Small intestine (tissue), 7 donors: ENCODE data around the gene UNC13B. TPM values are rescaled to one million over a fixed set of nuclear protein-coding genes. Genes with fewer than 3 reads are reported as not detected.

Experiments used
- DNase-seq, 2 donors: peaks; one replicate each; pipeline versions ENCODE4 v3.0.0 to v3.0.0-alpha.2; 2013
- FAIRE-seq: peaks from 2 replicates; lab custom pipeline; 2012; peaks lifted over from hg19 to GRCh38; lab: Jason Lieb, UNC
- H3K27ac ChIP-seq, 3 donors: one replicate each; pipeline ENCODE4 v1.5.1; 2013; ENCODE audit warnings: low read length in 2 of 3, mild to moderate bottlenecking in 2 of 3, control low read depth in 1 of 3, inconsistent platforms in 1 of 3, low read depth in 1 of 3, moderate library complexity in 1 of 3
- H3K27me3 ChIP-seq, 3 donors: one replicate each; pipeline ENCODE4 v1.6.1; 2013; ENCODE audit warnings: low read length in 3 of 3, inconsistent platforms in 1 of 3; ENCODE audit not compliant: control insufficient read depth in 3 of 3, insufficient read depth in 3 of 3
- H3K36me3 ChIP-seq, 3 donors: one replicate each; pipeline ENCODE4 v1.6.1; 2013; ENCODE audit warnings: low read length in 3 of 3, inconsistent platforms in 1 of 3, low read depth in 1 of 3, mild to moderate bottlenecking in 1 of 3, moderate library complexity in 1 of 3; ENCODE audit not compliant: control insufficient read depth in 3 of 3, insufficient read depth in 2 of 3
- H3K4me1 ChIP-seq, 3 donors: one replicate each; pipeline ENCODE4 v1.6.1; 2013; ENCODE audit warnings: low read length in 2 of 3, inconsistent platforms in 1 of 3, low read depth in 1 of 3, mild to moderate bottlenecking in 1 of 3, moderate library complexity in 1 of 3; ENCODE audit not compliant: control insufficient read depth in 3 of 3, insufficient read depth in 2 of 3
- H3K4me3 ChIP-seq, 3 donors: one replicate each; pipeline ENCODE4 v1.5.1; 2013; ENCODE audit warnings: low read length in 3 of 3, control low read depth in 1 of 3, inconsistent platforms in 1 of 3, low read depth in 1 of 3, mild to moderate bottlenecking in 1 of 3, moderate library complexity in 1 of 3
- H3K9me3 ChIP-seq, 2 donors: one replicate each; pipeline ENCODE4 v1.6.1; 2013; ENCODE audit warnings: low read depth in 1 of 2, low read length in 1 of 2; ENCODE audit not compliant: control insufficient read depth in 2 of 2, insufficient read depth in 1 of 2
- WGBS, 3 donors: extraction: QIAGEN DNeasy Blood & Tissue Kit; methylation state at CpG; one replicate each; pipeline ENCODE4 v1.1.7; 2013; 5-methylcytosine and 5-hydroxymethylcytosine counted together
- polyA plus RNA-seq, 4 donors: library from polyadenylated mRNA; stranded (reverse) in 3 of 4; unstranded in 1 of 4; fragments of 200-250 nt in 3 of 4; fragments of 120-200 nt in 1 of 4; gene quantifications; one replicate each; pipeline versions ENCODE4 v1.2.1 to v1.2.3, GENCODE V29; 2013
- donor health status: healthy with polysubstance abuse.
- donor health status: control.
- donor health status: control.
- donor health status: Bipolar disorder and iron deficiency.
- donor health status: healthy.

The UNC13B gene
- polyA plus RNA-seq, 4 donors = 11.3 to 23.6 (median 14.4) TPM

DNA sequence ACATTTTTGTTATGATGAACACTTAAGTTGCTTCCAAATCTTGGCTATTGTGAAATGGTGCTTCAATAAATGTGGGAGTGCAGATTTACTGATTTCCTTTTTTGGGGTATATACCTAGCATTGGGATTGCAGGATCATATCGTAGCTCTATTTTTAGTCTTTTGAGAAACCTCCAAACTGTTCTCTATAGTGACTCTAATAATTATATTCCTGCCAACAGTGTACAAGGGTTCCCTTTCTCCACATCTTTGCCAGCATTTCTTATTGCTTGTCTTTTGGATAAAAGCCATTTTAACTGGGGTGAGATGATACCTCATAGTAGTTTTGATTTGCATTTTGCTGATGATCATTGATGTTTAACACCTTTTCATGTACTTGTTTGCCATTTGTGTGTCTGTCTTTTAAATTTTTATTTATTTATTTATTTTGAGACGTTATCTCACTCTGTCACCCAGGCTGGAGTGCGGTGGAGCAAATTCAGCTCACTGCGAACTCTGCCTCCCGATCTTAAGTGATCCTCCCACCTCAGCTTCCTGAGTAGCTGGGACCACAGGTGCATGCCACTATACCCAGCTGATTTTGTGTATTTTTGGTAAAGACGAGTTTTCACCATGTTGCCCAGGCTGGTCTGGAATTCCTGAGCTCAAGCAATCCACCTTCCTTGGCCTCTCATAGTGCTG, 59.0 kb downstream of the UNC13B start:
- WGBS, 3 donors = 91 to 96% (median 93%) methylated on average over 6 of the region's 6 CpGs

DNA sequence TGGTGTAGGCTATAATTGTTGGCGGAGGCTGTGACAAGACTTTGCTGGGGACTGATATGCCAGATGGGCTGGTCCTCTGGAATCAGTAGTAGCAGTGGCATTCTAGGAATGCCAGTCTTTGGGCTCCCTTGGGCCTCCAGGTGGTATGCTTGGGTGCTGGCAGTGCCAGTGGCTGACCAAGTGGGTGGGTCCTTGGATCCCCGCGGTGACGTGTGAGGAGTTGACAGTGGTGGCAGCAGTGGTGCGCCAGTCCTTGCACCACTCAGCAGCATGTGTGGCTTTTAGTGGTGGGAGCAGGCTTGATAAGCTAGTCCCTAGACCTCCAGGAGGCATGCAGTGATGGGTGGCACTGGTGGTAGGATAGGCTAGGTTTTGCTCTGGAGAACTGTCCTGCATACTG, 63.9 kb downstream of the UNC13B start:
- peaks cover 0 to 5% of the 10 kb centered on the region in 2 donors for H3K9me3 ChIP-seq
- 97 to 100% (median 99%) methylated on average over 5 of the region's 5 CpGs for WGBS, 3 donors
- peaks cover 0 to 8% (median 3%) of the 10 kb centered on the region in 3 donors for H3K4me1 ChIP-seq
- no peaks in the 10 kb centered on the region for H3K36me3 ChIP-seq
- H3K27me3 ChIP-seq = no peaks in the 10 kb centered on the region
- FAIRE-seq (no peak), DNase-seq (no peak)
- no peak overlapping the region for H3K27ac ChIP-seq
- H3K4me3 ChIP-seq = no peak overlapping the region

More for the DNA sequence above, 59.0 kb downstream of the UNC13B start:
- no peaks in the 10 kb centered on the region for H3K27me3 ChIP-seq
- FAIRE-seq = no peak
- peaks cover 0 to 5% of the 10 kb centered on the region in 2 donors for H3K9me3 ChIP-seq
- no peak overlapping the region for H3K4me3 ChIP-seq
- H3K4me1 ChIP-seq = no peaks in the 10 kb centered on the region
- no peak overlapping the region for H3K27ac ChIP-seq
- no peaks in the 10 kb centered on the region for H3K36me3 ChIP-seq
- DNase-seq = no peak

- FAIRE-seq (no peak), DNase-seq (no peak)
- Histone ChIP-seq H3K9me3 (peaks cover 0 to 2% of the 10 kb centered on the region in 2 donors), H3K27me3 (no peaks in the 10 kb centered on the region), H3K36me3 (no peaks in the 10 kb centered on the region), H3K4me3 (no peak overlapping the region), H3K4me1 (peaks cover 0 to 8% (median 3%) of the 10 kb centered on the region in 3 donors), H3K27ac (no peak overlapping the region)
- WGBS, 3 donors = 68 to 80% (median 77%) methylated on average over 3 of the region's 3 CpGs
Observed at GRCh38 chr9:35226651-35227050, 64.8 kb downstream of the UNC13B start.

GRCh38 chr9:35227284-35227683, 65.5 kb downstream of the UNC13B start:
- H3K27ac ChIP-seq = peak overlapping the region in 1 of 3 donors; percentile 21
- WGBS, 3 donors = 28 to 59% (median 47%) methylated on average over 3 of the region's 3 CpGs
- H3K4me1 ChIP-seq = peaks cover 0 to 8% (median 3%) of the 10 kb centered on the region in 3 donors
- no peaks in the 10 kb centered on the region for H3K27me3 ChIP-seq
- peaks cover 0 to 2% of the 10 kb centered on the region in 2 donors for H3K9me3 ChIP-seq
- H3K4me3 ChIP-seq = no peak overlapping the region
- no peak for FAIRE-seq
- no peaks in the 10 kb centered on the region for H3K36me3 ChIP-seq
- peak; percentile 25 to 41 for DNase-seq

DNA sequence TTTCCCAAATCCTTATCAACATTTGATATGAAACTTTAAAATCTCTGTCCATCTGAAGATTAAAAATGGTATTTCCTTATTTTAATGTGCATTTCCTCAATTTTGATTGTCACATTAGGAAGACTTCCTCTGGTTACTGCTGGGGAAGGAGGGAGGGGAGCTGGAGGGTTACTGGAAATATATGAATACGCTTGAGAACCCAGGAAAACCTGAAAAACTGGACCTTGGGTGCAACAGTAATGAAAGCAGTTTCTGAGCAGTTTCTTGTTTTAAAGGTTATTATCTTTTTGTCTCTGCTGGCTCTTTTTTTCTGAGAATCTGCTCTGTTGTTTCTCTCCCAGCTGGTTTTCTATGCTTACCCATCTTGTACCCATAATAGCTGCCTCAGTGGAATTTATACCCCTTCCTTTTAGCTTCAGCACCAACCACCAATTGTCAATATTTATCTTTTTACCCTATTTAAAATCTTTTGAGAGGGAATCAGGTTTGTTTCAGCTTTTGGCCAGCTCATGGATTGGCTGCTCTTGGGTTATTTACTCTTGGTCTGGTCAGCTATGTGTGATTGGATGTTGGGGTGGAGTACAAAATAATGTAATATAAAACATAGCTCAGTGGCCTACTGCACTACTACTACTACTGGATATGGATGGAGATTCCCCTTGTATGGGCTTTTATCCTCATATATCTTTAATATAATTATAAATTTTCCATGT, 67.4 kb downstream of the UNC13B start:
- peaks cover 0 to 8% (median 3%) of the 10 kb centered on the region in 3 donors for H3K4me1 ChIP-seq
- no peak overlapping the region for H3K4me3 ChIP-seq
- no peak overlapping the region for H3K27ac ChIP-seq
- DNase-seq = peak in 1 of 2 donors; percentile 34
- no peaks in the 10 kb centered on the region for H3K27me3 ChIP-seq
- H3K9me3 ChIP-seq = no peaks in the 10 kb centered on the region
- WGBS, 3 donors = 46 to 56% (median 55%) methylated on average over 1 of the region's 1 CpG
- no peaks in the 10 kb centered on the region for H3K36me3 ChIP-seq
- no peak for FAIRE-seq

DNA sequence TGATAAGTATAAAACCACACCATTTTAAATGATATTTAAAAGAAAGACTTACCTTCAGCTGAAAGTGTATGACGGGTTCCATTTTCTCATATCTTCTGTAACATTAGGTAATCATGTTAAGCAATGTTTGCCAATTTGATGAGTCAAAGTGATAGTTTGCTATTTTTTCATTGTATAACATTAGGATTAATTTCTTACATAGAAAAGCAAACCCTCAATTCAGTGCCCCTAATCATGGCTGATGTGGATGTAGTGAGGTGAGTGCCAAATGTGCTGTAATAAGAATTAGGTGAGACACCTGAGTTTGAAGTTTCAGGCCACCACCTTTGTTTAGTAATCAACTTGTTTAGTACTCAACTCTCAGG, 68.0 kb downstream of the UNC13B start:
- Histone ChIP-seq H3K27me3 (no peaks in the 10 kb centered on the region), H3K4me1 (peaks cover 0 to 8% (median 3%) of the 10 kb centered on the region in 3 donors), H3K4me3 (no peak overlapping the region), H3K27ac (no peak overlapping the region), H3K9me3 (no peaks in the 10 kb centered on the region), H3K36me3 (no peaks in the 10 kb centered on the region)
- FAIRE-seq (no peak), DNase-seq (no peak)
- 88 to 95% (median 91%) methylated on average over 1 of the region's 1 CpG for WGBS, 3 donors

DNA sequence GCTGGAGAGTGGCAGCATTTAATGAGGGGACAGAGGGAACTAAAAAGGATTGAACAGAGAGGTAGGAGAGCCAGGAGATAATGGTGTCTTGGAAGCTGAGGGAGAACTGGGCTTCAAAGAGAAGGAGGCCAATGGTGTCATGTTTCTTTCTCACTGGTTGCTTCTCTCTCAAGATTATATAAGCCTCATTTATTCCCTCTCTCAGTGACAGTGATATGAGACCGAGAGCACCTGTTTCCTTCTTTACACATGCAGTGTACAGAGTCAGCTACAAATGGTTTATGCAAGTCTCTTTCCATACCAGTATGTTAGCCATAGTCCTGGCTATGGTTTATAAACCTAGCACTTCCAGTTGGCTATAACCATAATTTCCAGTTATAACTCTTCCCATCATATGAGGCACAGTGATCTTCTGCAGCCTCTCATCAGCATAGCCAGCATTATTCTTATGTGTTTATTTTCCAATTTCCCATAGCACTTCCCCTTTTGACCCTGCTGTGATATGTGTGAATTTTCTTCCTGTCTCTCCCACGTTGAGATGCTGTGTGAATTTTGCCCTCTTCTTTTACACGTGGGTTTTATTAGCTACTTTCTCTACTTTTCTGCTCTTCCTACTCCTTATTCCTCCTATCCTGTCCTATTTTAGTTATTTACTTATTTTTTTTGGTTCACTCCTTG, 71.2 kb downstream of the UNC13B start:
- Histone ChIP-seq H3K4me3 (no peak overlapping the region), H3K27me3 (no peaks in the 10 kb centered on the region), H3K4me1 (peaks cover 0 to 22% (median 4%) of the 10 kb centered on the region in 3 donors), H3K36me3 (no peaks in the 10 kb centered on the region), H3K9me3 (no peaks in the 10 kb centered on the region), H3K27ac (no peak overlapping the region)
- 26 to 35% (median 30%) methylated on average over 3 of the region's 3 CpGs for WGBS, 3 donors
- FAIRE-seq (no peak), DNase-seq (no peak)

- Histone ChIP-seq H3K4me1 (peaks cover 0 to 17% (median 4%) of the 10 kb centered on the region in 3 donors), H3K27ac (peak overlapping the region in 1 of 3 donors; percentile 75), H3K4me3 (no peak overlapping the region), H3K9me3 (peaks cover 0 to 4% of the 10 kb centered on the region in 2 donors), H3K36me3 (peaks cover 0 to 8% (median 0%) of the 10 kb centered on the region in 3 donors), H3K27me3 (no peaks in the 10 kb centered on the region)
- FAIRE-seq (no peak), DNase-seq (peak; percentile 40 to 48)
- 12 to 22% (median 16%) methylated on average over 1 of the region's 1 CpG for WGBS, 3 donors
Observed at GRCh38 chr9:35236692-35237091, 74.9 kb downstream of the UNC13B start.
